Caco-2 (cell line): ENCODE measurements around the gene KLHL22. TPM values are rescaled to one million over a fixed set of nuclear protein-coding genes. Genes with fewer than 3 reads are reported as not detected.

Source experiments
- BruUV-seq: library from RNA; stranded (reverse); fragments of 400-500 nt; replicated peaks from 2 replicates; lab custom pipeline; 2021; lab: Mats Ljungman, UMichigan
- CTCF ChIA-PET: fragments of 300-600 bp; sonication (Branson Sonifier 250); formaldehyde crosslinking; loops from one replicate; lab custom pipeline; 2022; ENCODE audit warnings: antibody characterized with exemption; lab: Charles Lee
- POLR2A ChIA-PET: fragments of 300-600 bp; sonication (Branson Sonifier 250); formaldehyde crosslinking; loops from one replicate; lab custom pipeline; 2022; ENCODE audit warnings: antibody characterized with exemption; lab: Charles Lee
- DNase-seq, 2 experiments: peaks; one replicate each; pipeline versions ENCODE4 v3.0.0 to v3.0.0-alpha.2; 2020 to 2022
- H3K27me3 ChIP-seq: replicated peaks from 2 replicates; pipeline ENCODE4 v1.6.0; 2011; ENCODE audit warnings: low read length; ENCODE audit not compliant: control insufficient read depth, insufficient read depth
- H3K36me3 ChIP-seq: 2 replicates; pipeline ENCODE4 v1.5.1; 2011; ENCODE audit warnings: low read length; ENCODE audit not compliant: control insufficient read depth, insufficient read depth
- H3K4me1 ChIP-seq: fragments of 250-450 bp; sonication (Bioruptor Pico); 2 replicates; pipeline ENCODE4 v1.5.1; 2020; ENCODE audit warnings: mild to moderate bottlenecking
- H3K4me3 ChIP-seq: 2 replicates; pipeline ENCODE4 v1.5.1; 2011; ENCODE audit warnings: low read depth, mild to moderate bottlenecking, control low read depth, low read length
- H3K9me3 ChIP-seq: fragments of 250-450 bp; sonication (Bioruptor Pico); 2 replicates; pipeline ENCODE4 v1.5.1; 2020; ENCODE audit warnings: mild to moderate bottlenecking, moderate library complexity
- H3K27ac Mint-ChIP-seq: one replicate; pipeline ENCODE4 v1.8.0; 2022; ENCODE audit warnings: mixed read lengths; ENCODE audit not compliant: unreplicated experiment
- H3K27me3 Mint-ChIP-seq: one replicate; pipeline ENCODE4 v1.8.0; 2022; ENCODE audit warnings: mixed read lengths; ENCODE audit not compliant: insufficient read depth, unreplicated experiment
- H3K36me3 Mint-ChIP-seq: one replicate; pipeline ENCODE4 v1.8.0; 2022; ENCODE audit warnings: mild to moderate bottlenecking, mixed read lengths; ENCODE audit not compliant: insufficient read depth, unreplicated experiment
- H3K4me1 Mint-ChIP-seq: one replicate; pipeline ENCODE4 v1.8.0; 2022; ENCODE audit warnings: low read depth, mixed read lengths; ENCODE audit not compliant: unreplicated experiment
- H3K4me3 Mint-ChIP-seq: one replicate; pipeline ENCODE4 v1.8.0; 2022; ENCODE audit warnings: mild to moderate bottlenecking, moderate library complexity, mixed read lengths; ENCODE audit not compliant: unreplicated experiment
- H3K9me3 Mint-ChIP-seq: one replicate; pipeline ENCODE4 v1.8.0; 2022; ENCODE audit warnings: mixed read lengths; ENCODE audit not compliant: unreplicated experiment
- CTCF ChIP-seq, 2 experiments: fragments of 200-600 bp in 1 of 2; IDR thresholded peaks; 1 replicate in 1 of 2; 2 replicates in 1 of 2; pipeline versions ENCODE4 v1.5.1 to v1.8.0; 2011 to 2022; ENCODE audit warnings: antibody characterized with exemption in 1 of 2, control low read depth in 1 of 2, inconsistent platforms in 1 of 2, low read depth in 1 of 2, low read length in 1 of 2, mild to moderate bottlenecking in 1 of 2, moderate library complexity in 1 of 2; ENCODE audit not compliant: insufficient read depth in 1 of 2, severe bottlenecking in 1 of 2, unreplicated experiment in 1 of 2
- intact Hi-C: fragments of 100-400 bp; cut with micrococcal nuclease; formaldehyde crosslinking; loops from one replicate; pipeline ENCODE4 v1.10.0; 2022; ENCODE audit not compliant: unreplicated experiment
- total RNA-seq: library from RNA; stranded (reverse); gene quantifications from 2 replicates; pipeline ENCODE4 v1.2.3, GENCODE V29; 2022

The KLHL22 gene
- total RNA-seq, 1 experiment from 2014 or later: 24.4 TPM

- no peak for DNase-seq
- Histone ChIP-seq H3K4me1 (peaks cover 6% of the 10 kb centered on the region; the same call in 1 of the 2 replicates), H3K9me3 (no peaks in the 10 kb centered on the region), H3K27me3 (no peaks in the 10 kb centered on the region), H3K36me3 (peaks cover 2% of the 10 kb centered on the region; the same call in 1 of the 2 replicates), H3K4me3 (no peak overlapping the region)
- H3K27me3 Mint-ChIP-seq: peaks cover 7% of the 10 kb centered on the region
- no peak overlapping the region for H3K4me3 Mint-ChIP-seq
- H3K4me1 Mint-ChIP-seq: peaks cover 6% of the 10 kb centered on the region
- TF ChIP-seq CTCF (IDR thresholded peaks at IDR 0.05; ENCODE audit: insufficient read depth in 1 of 2, low read depth in 1 of 2, low read length in 1 of 2, severe bottlenecking in 1 of 2, unreplicated experiment in 1 of 2): no peak
- no TSS peak for BruUV-seq
- peaks cover 10% of the 10 kb centered on the region for H3K36me3 Mint-ChIP-seq
- no peak overlapping the region for H3K27ac Mint-ChIP-seq
- H3K9me3 Mint-ChIP-seq: no peaks in the 10 kb centered on the region
- ChIA-PET CTCF (interaction anchor here (1.0 kb wide), 1 partner anchor 22 kb away, joined by 6 read pairs; no protein-coding TSS in a partner anchor), POLR2A (no interaction called here)
- intact Hi-C loops: no loop called here
Observed at GRCh38 chr22:20439928-20440575, 55.5 kb downstream of the KLHL22 start.

GRCh38 chr22:20439556-20439927, 56.1 kb downstream of the KLHL22 start:
- H3K27ac Mint-ChIP-seq: no peak overlapping the region
- H3K27me3 ChIP-seq: no peaks in the 10 kb centered on the region
- DNase-seq: no peak
- H3K4me3 ChIP-seq: no peak overlapping the region
- intact Hi-C loops: no loop called here
- no peaks in the 10 kb centered on the region for H3K9me3 ChIP-seq
- H3K27me3 Mint-ChIP-seq: peaks cover 7% of the 10 kb centered on the region
- no peak for TF ChIP-seq CTCF (IDR thresholded peaks at IDR 0.05; ENCODE audit: insufficient read depth in 1 of 2, low read depth in 1 of 2, low read length in 1 of 2, severe bottlenecking in 1 of 2, unreplicated experiment in 1 of 2)
- no peaks in the 10 kb centered on the region for H3K9me3 Mint-ChIP-seq
- peaks cover 6% of the 10 kb centered on the region; the same call in 1 of the 2 replicates for H3K4me1 ChIP-seq
- POLR2A ChIA-PET: no interaction called here
- no peak overlapping the region for H3K4me3 Mint-ChIP-seq
- H3K36me3 ChIP-seq: peaks cover 2% of the 10 kb centered on the region; the same call in 1 of the 2 replicates
- CTCF ChIA-PET: no interaction called here
- H3K4me1 Mint-ChIP-seq: peaks cover 6% of the 10 kb centered on the region
- no TSS peak for BruUV-seq
- peaks cover 10% of the 10 kb centered on the region for H3K36me3 Mint-ChIP-seq

GRCh38 chr22:20438678-20439492, 56.7 kb downstream of the KLHL22 start:
- DNase-seq: peak in 1 of 2 experiments; percentile 32
- CTCF ChIA-PET: no interaction called here

More at GRCh38 chr22:20438678-20439492, 56.7 kb downstream of the KLHL22 start:
- H3K4me3 Mint-ChIP-seq: no peak overlapping the region
- no peak overlapping the region for H3K4me3 ChIP-seq
- peaks cover 6% of the 10 kb centered on the region; the same call in 1 of the 2 replicates for H3K4me1 ChIP-seq
- peaks cover 10% of the 10 kb centered on the region for H3K36me3 Mint-ChIP-seq
- no peak overlapping the region for H3K27ac Mint-ChIP-seq
- intact Hi-C loops: no loop called here
- BruUV-seq: no TSS peak
- POLR2A ChIA-PET: no interaction called here
- peaks cover 2% of the 10 kb centered on the region; the same call in 1 of the 2 replicates for H3K36me3 ChIP-seq
- TF ChIP-seq CTCF (IDR thresholded peaks at IDR 0.05; ENCODE audit: insufficient read depth in 1 of 2, low read depth in 1 of 2, low read length in 1 of 2, severe bottlenecking in 1 of 2, unreplicated experiment in 1 of 2): no peak
- H3K9me3 ChIP-seq: no peaks in the 10 kb centered on the region
- peaks cover 6% of the 10 kb centered on the region for H3K4me1 Mint-ChIP-seq
- H3K9me3 Mint-ChIP-seq: no peaks in the 10 kb centered on the region
- H3K27me3 Mint-ChIP-seq: peaks cover 7% of the 10 kb centered on the region
- no peaks in the 10 kb centered on the region for H3K27me3 ChIP-seq
